ENCODE results near the gene BATF3. TPM values are rescaled to one million over a fixed set of nuclear protein-coding genes. Genes with fewer than 3 reads are reported as not detected.

BATF3 gene
- total RNA-seq, 6 donors from 2014 or later: 2.6 to 14.1 (median 9.4) TPM

GRCh38 chr1:212645546-212646543 is 53.8 kb downstream of the BATF3 start:
- Histone ChIP-seq H3K4me1 (no peaks in the 10 kb centered on the region), H3K27ac (no peak overlapping the region), H3K36me3 (no peaks in the 10 kb centered on the region), H3K4me3 (no peak overlapping the region), H3K27me3 (no peaks in the 10 kb centered on the region), H3K9me3 (no peaks in the 10 kb centered on the region)
- TF ChIP-seq CTCF (IDR thresholded peaks at IDR 0.05) (no peak), EP300 (IDR thresholded peaks at IDR 0.05) (no peak), POLR2AphosphoS5 (IDR thresholded peaks at IDR 0.05) (no peak), POLR2A (IDR thresholded peaks at IDR 0.05) (no peak)
- DNase-seq: peak in 1 of 2 donors; percentile 13
- peak in 1 of 2 donors; percentile 31 for ATAC-seq (ENCODE audit: low FRiP score in 2 of 2)
- WGBS, 2 donors: 78 to 79% methylated on average over 9 to 13 of the region's 13 CpGs

GRCh38 chr1:212644866-212645545 is 54.6 kb downstream of the BATF3 start:
- H3K27me3 ChIP-seq: no peaks in the 10 kb centered on the region
- no peaks in the 10 kb centered on the region for H3K36me3 ChIP-seq
- H3K9me3 ChIP-seq: no peaks in the 10 kb centered on the region
- no peaks in the 10 kb centered on the region for H3K4me1 ChIP-seq
- no peak for ATAC-seq (ENCODE audit: low FRiP score in 2 of 2)
- no peak for TF ChIP-seq POLR2A (IDR thresholded peaks at IDR 0.05)
- no peak for TF ChIP-seq POLR2AphosphoS5 (IDR thresholded peaks at IDR 0.05)
- no peak for TF ChIP-seq CTCF (IDR thresholded peaks at IDR 0.05)
- no peak for DNase-seq
- H3K4me3 ChIP-seq: no peak overlapping the region
- WGBS, 2 donors: 86 to 93% methylated on average over 6 of the region's 6 CpGs
- H3K27ac ChIP-seq: no peak overlapping the region

- H3K9me3 ChIP-seq: no peaks in the 10 kb centered on the region
- H3K27me3 ChIP-seq: no peaks in the 10 kb centered on the region
- WGBS, 2 donors: 100% methylated on average over 2 of the region's 2 CpGs
- H3K4me3 ChIP-seq: no peak overlapping the region
- no peaks in the 10 kb centered on the region for H3K36me3 ChIP-seq
- no peak for TF ChIP-seq EP300 (IDR thresholded peaks at IDR 0.05)
- no peak for TF ChIP-seq POLR2AphosphoS5 (IDR thresholded peaks at IDR 0.05)
- no peak for TF ChIP-seq CTCF (IDR thresholded peaks at IDR 0.05)
- no peak for TF ChIP-seq POLR2A (IDR thresholded peaks at IDR 0.05)
- DNase-seq: peak in 1 of 2 donors; percentile 27
- peaks cover 0 to 5% (median 0%) of the 10 kb centered on the region in 4 donors for H3K4me1 ChIP-seq
- no peak for ATAC-seq (ENCODE audit: low FRiP score in 2 of 2)
- H3K27ac ChIP-seq: no peak overlapping the region
Measured at GRCh38 chr1:212643877-212644276, 55.8 kb downstream of the BATF3 start.

- Histone ChIP-seq H3K4me3 (no peak overlapping the region), H3K36me3 (no peaks in the 10 kb centered on the region), H3K27me3 (no peaks in the 10 kb centered on the region), H3K27ac (no peak overlapping the region), H3K9me3 (no peaks in the 10 kb centered on the region), H3K4me1 (peaks cover 6 to 17% (median 9%) of the 10 kb centered on the region in 4 donors)
- ATAC-seq (ENCODE audit: low FRiP score in 2 of 2) (no peak), DNase-seq (no peak)
- TF ChIP-seq POLR2A (IDR thresholded peaks at IDR 0.05) (no peak), POLR2AphosphoS5 (IDR thresholded peaks at IDR 0.05) (no peak), CTCF (IDR thresholded peaks at IDR 0.05) (no peak), EP300 (IDR thresholded peaks at IDR 0.05) (no peak)
- WGBS, 2 donors: 67 to 89% methylated on average over 1 of the region's 1 CpG
Measured at GRCh38 chr1:212641956-212642355, 57.7 kb downstream of the BATF3 start.
